K562 (cell line): ENCODE results near the gene DPM2. TPM values are rescaled to one million over a fixed set of nuclear protein-coding genes. Genes with fewer than 3 reads are reported as not detected.

ENCODE experiments used
- ATAC-seq: fragments of 200-7000 bp; cut with Tn5 transposase; 3 replicates; pipeline ENCODE4 v1.9.1; 2020; ENCODE audit warnings: moderate library complexity
- BruUV-seq: library from RNA; stranded (reverse); fragments of 400-500 nt; replicated peaks from 2 replicates; lab custom pipeline; 2021; lab: Mats Ljungman, UMichigan
- CTCF ChIA-PET: fragments of 300-600 bp; formaldehyde crosslinking; extraction: SDS; loops from one replicate; lab custom pipeline; 2021; ENCODE audit warnings: low intra/inter-chr PET ratio; lab: Yijun Ruan, JAX
- POLR2A ChIA-PET: fragments of 300-600, 350-650 bp; sonication (Branson Sonifier 250); formaldehyde crosslinking; extraction: SDS; loops from one replicate; lab custom pipeline; 2021; ENCODE audit warnings: antibody characterized with exemption, inconsistent platforms; lab: Yijun Ruan, JAX
- DNase-seq, 4 experiments: peaks; one replicate each; pipeline versions ENCODE4 v3.0.0 to v3.0.0-alpha.2; 2011 to 2018; ENCODE audit warnings: low spot score in 3 of 4, mixed read lengths in 3 of 4; ENCODE audit errors: extremely low read depth in 1 of 4
- FAIRE-seq: peaks from 2 replicates; lab custom pipeline; 2011; peaks lifted over from hg19 to GRCh38; lab: Jason Lieb, UNC
- H2AFZ ChIP-seq: 2 replicates; pipeline ENCODE4 v1.6.0; 2011; ENCODE audit warnings: low read depth, low read length, control low read depth, inconsistent platforms
- H3K27ac ChIP-seq: fragments of 200-600 bp; 3 replicates; pipeline ENCODE4 v1.8.0; 2011; ENCODE audit warnings: low read depth, mild to moderate bottlenecking, control low read depth, inconsistent platforms, low read length, moderate library complexity, mixed read lengths; ENCODE audit errors: extremely low read depth
- H3K27me3 ChIP-seq, 2 experiments: fragments of 300-600 bp in 1 of 2; 2 replicates in 1 of 2; 3 replicates in 1 of 2; pipeline versions ENCODE4 v1.6.0 to v1.8.0; 2011; ENCODE audit warnings: inconsistent platforms in 2 of 2, low read length in 2 of 2, mild to moderate bottlenecking in 1 of 2, mixed read lengths in 1 of 2, moderate library complexity in 1 of 2; ENCODE audit not compliant: control insufficient read depth in 2 of 2, insufficient read depth in 2 of 2
- H3K36me3 ChIP-seq: fragments of 300-600 bp; 3 replicates; pipeline ENCODE4 v1.8.0; 2011; ENCODE audit warnings: mild to moderate bottlenecking, low read length, inconsistent platforms; ENCODE audit not compliant: control insufficient read depth, insufficient read depth
- H3K4me1 ChIP-seq, 2 experiments: fragments of 200-600 bp in 1 of 2; replicated peaks in 1 of 2; 2 replicates in 1 of 2; 3 replicates in 1 of 2; pipeline versions ENCODE4 v1.5.1 to v1.8.0; 2011; ENCODE audit warnings: inconsistent platforms in 2 of 2, low read length in 2 of 2, mild to moderate bottlenecking in 1 of 2, mixed read lengths in 1 of 2, moderate library complexity in 1 of 2; ENCODE audit not compliant: control insufficient read depth in 2 of 2, insufficient read depth in 2 of 2
- H3K4me2 ChIP-seq: 2 replicates; pipeline ENCODE4 v1.6.1; 2011; ENCODE audit warnings: low read length, control low read depth, inconsistent platforms, mixed read lengths; ENCODE audit not compliant: insufficient read depth
- H3K4me3 ChIP-seq: fragments of 200-600 bp; sonication (generic), shearing (Covaris generic); 2 replicates; pipeline ENCODE4 v1.5.1; 2016; ENCODE audit warnings: control low read depth, inconsistent platforms
- H3K79me2 ChIP-seq: fragments of 200-600 bp; 3 replicates; pipeline ENCODE4 v1.8.0; 2011; ENCODE audit warnings: low read length, inconsistent platforms; ENCODE audit not compliant: control insufficient read depth, insufficient read depth
- H3K9ac ChIP-seq, 2 experiments: 2 replicates each; pipeline versions ENCODE4 v1.6.0 to v1.6.1; 2011; ENCODE audit warnings: low read depth in 2 of 2, low read length in 2 of 2, control low read depth in 1 of 2, inconsistent platforms in 1 of 2, mild to moderate bottlenecking in 1 of 2, mixed read lengths in 1 of 2; ENCODE audit not compliant: insufficient read depth in 1 of 2
- H3K9me1 ChIP-seq: one replicate; pipeline ENCODE4 v1.6.0; 2011; ENCODE audit warnings: inconsistent platforms, mild to moderate bottlenecking, low read length, moderate library complexity; ENCODE audit not compliant: control insufficient read depth, insufficient read depth
- H3K9me3 ChIP-seq: replicated peaks from 2 replicates; pipeline ENCODE4 v1.5.1; 2011; ENCODE audit warnings: low read depth, low read length, inconsistent platforms; ENCODE audit not compliant: control insufficient read depth, insufficient read depth
- H4K20me1 ChIP-seq: replicated peaks from 2 replicates; pipeline ENCODE4 v1.6.1; 2011; ENCODE audit warnings: low read length, inconsistent platforms, mixed read lengths; ENCODE audit not compliant: control insufficient read depth, insufficient read depth
- CHAMP1 ChIP-seq: fragments of 450-650 bp; IDR thresholded peaks from 2 replicates; pipeline ENCODE4 v1.6.1; 2016; ENCODE audit warnings: mild to moderate bottlenecking
- IFI16 ChIP-seq: fragments of 250-450 bp; sonication (Bioruptor Pico); IDR thresholded peaks from 2 replicates; pipeline ENCODE4 v2.1.2; 2022; ENCODE audit warnings: mild to moderate bottlenecking, inconsistent platforms
- MEIS2 ChIP-seq: fragments of 450-650 bp; IDR thresholded peaks from 2 replicates; pipeline ENCODE4 v1.6.1; 2014; ENCODE audit warnings: mild to moderate bottlenecking; ENCODE audit not compliant: partially characterized antibody
- NEUROD1 ChIP-seq: fragments of 150-350 bp; IDR thresholded peaks from 2 replicates; pipeline ENCODE4 v1.6.1; 2014; ENCODE audit warnings: borderline replicate concordance, low read length, low read depth; ENCODE audit not compliant: partially characterized antibody
- NR2C1 ChIP-seq, 2 experiments: fragments of 450-650 bp; IDR thresholded peaks; 2 replicates each; pipeline ENCODE4 v1.6.1; 2017; ENCODE audit warnings: mild to moderate bottlenecking in 2 of 2, antibody characterized with exemption in 1 of 2, inconsistent platforms in 1 of 2, missing compliant biosample characterization in 1 of 2, missing genetic modification characterization in 1 of 2
- PCBP1 ChIP-seq: fragments of 200-400 bp; formaldehyde crosslinking; IDR thresholded peaks from 2 replicates; pipeline ENCODE4 v1.6.1; 2018; ENCODE audit warnings: mild to moderate bottlenecking, low read depth, low read length; ENCODE audit not compliant: poor library complexity, severe bottlenecking
- RBM17 ChIP-seq: fragments of 200-400 bp; formaldehyde crosslinking; IDR thresholded peaks from 2 replicates; pipeline ENCODE4 v1.6.1; 2017; ENCODE audit warnings: low read depth, mild to moderate bottlenecking, low read length, borderline replicate concordance
- SFPQ ChIP-seq: fragments of 200-400 bp; formaldehyde crosslinking; IDR thresholded peaks from 2 replicates; pipeline ENCODE4 v1.6.1; 2017; ENCODE audit warnings: mild to moderate bottlenecking, low read depth, low read length, moderate library complexity
- SMAD4 ChIP-seq: fragments of 250-450 bp; sonication (Bioruptor Pico); conservative IDR thresholded peaks from 2 replicates; pipeline ENCODE4 v1.8.0; 2021; ENCODE audit warnings: inconsistent platforms, mild to moderate bottlenecking, moderate library complexity
- SPI1 ChIP-seq: IDR thresholded peaks from 2 replicates; pipeline ENCODE4 v1.6.1; 2011; ENCODE audit warnings: low read depth, low read length, control low read depth, borderline replicate concordance
- ZNF217 ChIP-seq: sonication (generic); formaldehyde crosslinking; IDR thresholded peaks from 2 replicates; pipeline ENCODE4 v1.8.0; 2022; ENCODE audit warnings: mild to moderate bottlenecking, missing genetic modification reagents
- WGBS: fragments of 100-300 bp; shearing (Covaris generic); methylation state at CpG from one replicate; pipeline ENCODE4 v1.1.6; 2016; ENCODE audit warnings: low coverage, mixed read lengths; ENCODE audit not compliant: insufficient coverage; ENCODE audit errors: missing lambda C conversion rate; 5-methylcytosine and 5-hydroxymethylcytosine counted together
- in situ Hi-C: fragments of 300-500 bp; cut with MboI; formaldehyde crosslinking; loops from 4 replicates; pipeline ENCODE4 v1.15.0; 2018; ENCODE audit warnings: inconsistent platforms, mixed read lengths
- intact Hi-C: fragments of 100-400 bp; cut with micrococcal nuclease; formaldehyde crosslinking; loops from 2 replicates; pipeline ENCODE4 v1.14.2; 2022
- polyA plus RNA-seq, 8 experiments: library from polyadenylated mRNA; depleted of rRNA in 4 of 8; stranded (reverse) in 5 of 8; unstranded in 3 of 8; fragments of >200 nt; fragmentation: Nextera tagmentation in 2 of 8; fragmentation: Illumina TruSeq in 1 of 8; extraction: Ambion mirVana in 2 of 8; extraction: Trizol in 1 of 8; gene quantifications; 2 replicates each; pipeline versions ENCODE4 v1.2.1 to v1.2.3, GENCODE V29; 2011 to 2014; ENCODE audit warnings: inconsistent platforms in 1 of 8, missing spikeins in 1 of 8
- total RNA-seq, 7 experiments: library from RNA; depleted of rRNA in 6 of 7; stranded (reverse); fragments of >200 nt in 6 of 7; fragmentation: Illumina TruSeq in 2 of 7; extraction: Trizol in 2 of 7; gene quantifications; 2 replicates each; pipeline versions ENCODE4 v1.2.1 to v1.2.3, GENCODE V29; 2011 to 2021; ENCODE audit warnings: low replicate concordance in 1 of 7

The DPM2 gene
- total and polyA plus RNA-seq, 9 of the 15 experiments (the other 6 are each of a cell fraction or from before 2014, with no cell fraction given) = 43.5 to 126 (median 71.1) TPM

- in situ Hi-C loops = loop anchor here (10.0 kb wide), 1 partner anchor 72 kb away; no protein-coding TSS in a partner anchor
- CTCF ChIA-PET = no interaction called here
- 82% methylated on average over 3 of the region's 3 CpGs for WGBS
- Histone ChIP-seq H2AFZ (no peak overlapping the region), H3K4me3 (no peak overlapping the region), H3K79me2 (peaks cover 70% of the 10 kb centered on the region), H4K20me1 (peaks cover 4% of the 10 kb centered on the region; the same call in 1 of the 2 replicates), H3K27me3 (no peaks in the 10 kb centered on the region), H3K9ac (peak overlapping the region in 1 of 2 experiments; percentile 48; a peak in 1 of 4 replicates), H3K4me2 (no peak overlapping the region), H3K36me3 (no peaks in the 10 kb centered on the region), H3K9me3 (no peaks in the 10 kb centered on the region), H3K9me1 (no peaks in the 10 kb centered on the region), H3K4me1 (peaks cover 36 to 65% of the 10 kb centered on the region in 2 experiments), H3K27ac (no peak overlapping the region)
- DNase-seq (no peak), FAIRE-seq (no peak), ATAC-seq (no peak)
- POLR2A ChIA-PET = interaction anchor here (0.6 to 3.6 kb wide), 4 partner anchors 8 to 138 kb away, joined by 3 to 18 read pairs (median 3); no protein-coding TSS in a partner anchor
- BruUV-seq = no TSS peak
- intact Hi-C loops = no loop called here
- no peak for TF ChIP-seq NEUROD1
- peak; percentile 50 for TF ChIP-seq MEIS2
These were observed 25.3 kb upstream of the DPM2 start for GRCh38 chr9:127963041-127963358.

- Histone ChIP-seq H4K20me1 (peaks cover 4% of the 10 kb centered on the region; the same call in 1 of the 2 replicates), H3K79me2 (peaks cover 70% of the 10 kb centered on the region), H3K4me2 (no peak overlapping the region), H3K9ac (no peak overlapping the region), H3K4me1 (peaks cover 35 to 58% of the 10 kb centered on the region in 2 experiments), H2AFZ (no peak overlapping the region), H3K27me3 (no peaks in the 10 kb centered on the region), H3K9me3 (no peaks in the 10 kb centered on the region), H3K9me1 (no peaks in the 10 kb centered on the region), H3K27ac (no peak overlapping the region), H3K36me3 (no peaks in the 10 kb centered on the region), H3K4me3 (no peak overlapping the region)
- ATAC-seq = no peak
- WGBS = 36% methylated on average over 3 of the region's 3 CpGs
- FAIRE-seq = no peak
- POLR2A ChIA-PET = interaction anchor here (0.6 to 1.1 kb wide), 4 partner anchors 12 to 354 kb away, joined by 3 read pairs; no protein-coding TSS in a partner anchor
- in situ Hi-C loops (loop anchor here (10.0 kb wide), 1 partner anchor 73 kb away; no protein-coding TSS in a partner anchor), intact Hi-C loops (no loop called here)
- DNase-seq = no peak
- BruUV-seq = no TSS peak
- CTCF ChIA-PET = no interaction called here
- TF ChIP-seq SFPQ (no peak), ZNF217 (CRISPR knock-in tag) (no peak), SPI1 (no peak), RBM17 (no peak), IFI16 (CRISPR knock-in tag) (no peak), NR2C1 (IDR thresholded peaks at IDR 0.05) (no peak), NR2C1 (tag; IDR thresholded peaks at IDR 0.05) (no peak), CHAMP1 (no peak), PCBP1 (no peak), SMAD4 (CRISPR knock-in tag) (no peak)
These were observed 24.6 kb upstream of the DPM2 start for GRCh38 chr9:127962278-127962677.
